DMS53 treated with DMSO at 0.1 percent for 48 hours (cell line): Measurements from ENCODE around the gene CSNK1G1.
A peak's percentile ranks its signal among the peaks of the same experiment; 100 is the strongest.

Experiments
- DNase-seq: peaks from one replicate; lab custom pipeline; 2025; ENCODE audit not compliant: unreplicated experiment; lab: John Stamatoyannopoulos, UW

Gene CSNK1G1

GRCh38 chr15:64205202-64205601, 150.8 kb downstream of the CSNK1G1 start:
- DNase-seq: no peak

GRCh38 chr15:64197425-64197824, 158.5 kb downstream of the CSNK1G1 start:
- DNase-seq: no peak

- no peak for DNase-seq
These were observed 162.0 kb downstream of the CSNK1G1 start for GRCh38 chr15:64193971-64194370.

- DNase-seq: no peak
These were observed 163.8 kb downstream of the CSNK1G1 start for GRCh38 chr15:64191971-64192830.

- no peak for DNase-seq
These were observed 168.4 kb downstream of the CSNK1G1 start for GRCh38 chr15:64187396-64188191.

- DNase-seq: no peak
These were observed 170.6 kb downstream of the CSNK1G1 start for GRCh38 chr15:64185146-64185911.

GRCh38 chr15:64182859-64183370, 173.1 kb downstream of the CSNK1G1 start:
- no peak for DNase-seq

GRCh38 chr15:64180235-64180824, 175.6 kb downstream of the CSNK1G1 start:
- no peak for DNase-seq

GRCh38 chr15:64166102-64166890, 189.7 kb downstream of the CSNK1G1 start:
- DNase-seq: no peak

GRCh38 chr15:64164436-64164835, 191.5 kb downstream of the CSNK1G1 start:
- DNase-seq: no peak

GRCh38 chr15:64163659-64164362, 192.2 kb downstream of the CSNK1G1 start:
- peak; percentile 50 for DNase-seq

GRCh38 chr15:64162869-64163658, 192.9 kb downstream of the CSNK1G1 start, which contains the start of gene PPIB:
TSS of gene PPIB (minus strand) at chr15:64163022. CDS start at chr15:64162986, 36 bp downstream.
- DNase-seq: peak; percentile 85

- no peak for DNase-seq
These were observed 193.5 kb downstream of the CSNK1G1 start for GRCh38 chr15:64162478-64162868.

- DNase-seq: no peak
These were observed 194.1 kb downstream of the CSNK1G1 start for GRCh38 chr15:64161688-64162477.

GRCh38 chr15:64158363-64159134, 197.4 kb downstream of the CSNK1G1 start:
- DNase-seq: no peak

- no peak for DNase-seq
These were observed 198.3 kb downstream of the CSNK1G1 start for GRCh38 chr15:64157599-64158125.
